Measurements from ENCODE around the gene RRBP1.

RRBP1 gene

GRCh38 chr20:17680836-17681725 lies 961 bp downstream of the RRBP1 start:
- peak; percentile 90 for DNase-seq (ENCODE audit: low spot score)

GRCh38 chr20:17679941-17680835 lies 1.9 kb downstream of the RRBP1 start:
- no peak for DNase-seq (ENCODE audit: low spot score)

- DNase-seq (ENCODE audit: low spot score), result no peak
These were observed 3.2 kb downstream of the RRBP1 start for GRCh38 chr20:17678886-17679285.

- no peak for DNase-seq (ENCODE audit: low spot score)
These were observed 3.7 kb downstream of the RRBP1 start for GRCh38 chr20:17678295-17678694.

- DNase-seq (ENCODE audit: low spot score), result no peak
These were observed 5.1 kb downstream of the RRBP1 start for GRCh38 chr20:17676942-17677341.

GRCh38 chr20:17676378-17676759 lies 5.7 kb downstream of the RRBP1 start:
- DNase-seq (ENCODE audit: low spot score), result no peak

- no peak for DNase-seq (ENCODE audit: low spot score)
These were observed 6.3 kb downstream of the RRBP1 start for GRCh38 chr20:17675519-17676377.

- DNase-seq (ENCODE audit: low spot score), result no peak
These were observed 7.1 kb downstream of the RRBP1 start for GRCh38 chr20:17674722-17675518.

- no peak for DNase-seq (ENCODE audit: low spot score)
These were observed 9.0 kb downstream of the RRBP1 start for GRCh38 chr20:17673084-17673483.

GRCh38 chr20:17671565-17671964 lies 10.5 kb downstream of the RRBP1 start:
- no peak for DNase-seq (ENCODE audit: low spot score)

GRCh38 chr20:17671011-17671410 lies 11.0 kb downstream of the RRBP1 start:
- DNase-seq (ENCODE audit: low spot score), result no peak

- no peak for DNase-seq (ENCODE audit: low spot score)
These were observed 12.6 kb downstream of the RRBP1 start for GRCh38 chr20:17669306-17669931.

GRCh38 chr20:17668432-17668831 lies 13.6 kb downstream of the RRBP1 start:
- no peak for DNase-seq (ENCODE audit: low spot score)

GRCh38 chr20:17667445-17667844 lies 14.6 kb downstream of the RRBP1 start:
- DNase-seq (ENCODE audit: low spot score), result no peak

- no peak for DNase-seq (ENCODE audit: low spot score)
These were observed 15.6 kb downstream of the RRBP1 start for GRCh38 chr20:17666481-17666880.

- DNase-seq (ENCODE audit: low spot score), result no peak
These were observed 16.3 kb downstream of the RRBP1 start for GRCh38 chr20:17665756-17666155.

GRCh38 chr20:17664025-17664633 lies 17.9 kb downstream of the RRBP1 start:
- no peak for DNase-seq (ENCODE audit: low spot score)

GRCh38 chr20:17663486-17663885 lies 18.6 kb downstream of the RRBP1 start:
- DNase-seq (ENCODE audit: low spot score), result no peak

- no peak for DNase-seq (ENCODE audit: low spot score)
These were observed 19.0 kb downstream of the RRBP1 start for GRCh38 chr20:17663040-17663399.

- DNase-seq (ENCODE audit: low spot score), result no peak
These were observed 19.6 kb downstream of the RRBP1 start for GRCh38 chr20:17662333-17663039.

Data from iPS-NIHi11 (cell line).